DLD1 (cell line): Measurements from ENCODE around the gene DHX8.

Source experiments
- in situ Hi-C: cut with HindIII; loops from 2 replicates; pipeline ENCODE4 v1.10.0; 2017; ENCODE audit warnings: low sequenced_read_pairs

DHX8 gene

GRCh38 chr17:43570518-43570928 is 86.7 kb downstream of the DHX8 start:
- in situ Hi-C loops = no loop called here

DNA sequence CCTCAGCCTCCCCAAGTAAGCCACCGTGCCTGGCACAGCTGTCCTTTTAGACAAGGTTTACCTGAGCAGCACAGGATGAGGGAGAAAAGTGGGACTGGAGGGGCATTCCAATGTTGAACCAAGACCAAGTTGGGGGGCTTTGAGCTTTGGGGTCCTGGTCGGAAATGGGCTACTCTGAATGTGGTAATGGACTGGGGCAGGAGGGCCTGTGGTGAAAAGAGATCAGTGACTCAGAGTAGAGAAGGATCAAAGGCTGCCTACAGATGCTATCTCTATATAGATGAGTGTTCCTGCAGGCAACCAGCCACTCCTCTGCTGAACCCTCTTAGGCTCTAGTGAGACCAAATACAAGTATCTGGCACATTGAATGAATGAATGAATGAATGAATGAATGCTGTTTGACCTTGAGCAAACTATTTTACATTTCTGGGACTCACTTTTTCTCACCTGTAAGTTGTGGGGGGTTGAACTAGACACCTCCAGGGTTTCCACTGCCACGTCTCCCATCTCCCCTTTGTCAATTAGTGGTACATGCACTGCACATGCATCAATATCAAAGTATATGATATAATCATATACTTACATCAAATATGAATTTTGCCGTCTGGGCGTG is 88.7 kb downstream of the DHX8 start:
- in situ Hi-C loops = no loop called here

DNA sequence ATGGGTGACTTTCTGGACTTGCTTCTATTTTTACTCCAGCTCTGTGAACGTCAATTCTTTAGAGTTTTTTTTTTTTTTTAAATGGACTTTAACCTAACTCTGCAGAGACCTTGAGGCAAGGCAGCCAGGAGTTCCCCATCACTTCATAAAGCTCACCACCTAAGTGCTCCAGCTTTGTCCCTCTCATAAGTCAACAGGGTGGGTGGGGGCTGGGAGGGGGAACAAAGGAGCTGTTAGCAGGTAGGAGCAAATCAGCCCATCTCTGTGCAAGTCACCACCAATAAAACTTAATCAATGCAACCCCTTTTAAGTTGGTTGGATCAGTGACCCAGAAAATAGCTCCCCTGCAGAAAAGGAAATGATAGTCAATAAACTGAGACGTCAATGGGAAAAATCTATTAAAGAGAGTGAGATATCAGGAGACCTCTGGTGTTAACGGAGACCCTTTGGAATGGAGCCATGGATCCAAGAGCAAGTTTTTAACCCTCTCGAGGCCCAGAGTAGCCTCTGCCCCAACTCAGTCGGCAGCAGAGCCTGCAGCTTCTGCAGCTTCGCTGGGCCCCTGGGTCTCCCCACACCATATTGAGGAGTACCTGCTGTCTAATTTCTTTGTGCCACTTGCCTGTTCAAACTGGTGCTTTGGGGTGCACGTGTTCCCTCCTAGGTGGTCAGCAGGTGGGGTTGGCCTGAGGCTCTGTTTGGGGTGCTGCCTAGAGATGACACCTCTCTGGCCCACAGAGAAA is 90.0 kb downstream of the DHX8 start:
- in situ Hi-C loops = no loop called here

DNA sequence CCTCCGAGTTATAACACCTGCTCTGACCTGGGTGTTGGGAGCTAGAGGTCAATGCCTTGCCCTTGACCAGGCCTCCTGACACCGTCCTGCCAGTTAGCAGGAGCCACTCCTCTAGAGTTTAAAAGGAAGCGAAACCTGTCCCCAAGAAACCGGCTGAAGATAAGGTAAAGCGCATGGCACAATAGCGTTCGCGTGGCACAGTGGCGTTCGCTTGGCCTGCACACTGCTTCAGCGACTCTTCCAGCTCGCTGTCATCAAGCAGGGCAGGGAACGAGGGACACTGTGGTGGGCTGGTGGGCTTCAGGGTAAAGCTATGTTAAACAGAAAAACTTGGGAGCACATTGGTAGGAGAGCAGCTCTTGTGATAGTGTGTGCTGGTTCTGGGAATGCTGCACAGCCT is 90.6 kb downstream of the DHX8 start:
- in situ Hi-C loops = no loop called here

DNA sequence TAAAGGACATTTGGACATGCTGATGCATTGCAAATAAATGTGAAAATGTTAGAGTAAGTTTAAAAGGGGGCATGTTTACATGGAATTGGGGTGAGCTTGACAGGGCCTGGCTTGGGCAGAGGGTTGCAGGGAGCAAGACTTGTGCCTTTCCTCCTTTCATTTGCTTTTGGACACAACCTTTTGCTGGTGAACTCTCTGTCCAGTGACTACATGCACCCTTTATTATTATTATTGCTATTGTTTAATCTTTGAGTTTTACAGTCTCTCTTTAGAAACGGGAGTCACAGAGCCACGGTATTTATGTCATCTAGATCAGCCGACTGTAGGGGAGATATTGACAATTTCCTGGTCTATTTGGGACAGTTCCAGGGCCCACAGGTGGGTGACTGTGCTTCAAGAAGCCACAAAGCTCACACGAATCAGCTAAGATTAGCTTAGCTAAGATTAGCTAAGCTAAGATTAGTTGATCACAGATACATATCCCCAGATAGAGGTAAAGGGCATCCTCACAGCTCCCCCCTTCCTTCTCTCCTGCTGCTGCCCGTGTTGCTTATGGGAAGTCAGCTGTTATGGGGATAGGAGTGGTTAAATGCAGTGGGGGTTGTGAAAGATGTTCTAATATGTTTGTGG is 91.2 kb downstream of the DHX8 start:
- in situ Hi-C loops = no loop called here
